HAP-1 (cell line): Measurements from ENCODE around the gene UBB.

Source experiments
- DNase-seq, 2 experiments: peaks; one replicate each; pipeline ENCODE4 v3.0.0-alpha.2; 2016 to 2020; ENCODE audit warnings: low spot score in 2 of 2
- H3K27me3 ChIP-seq: fragments of 250-450 bp; sonication (Bioruptor Pico); 2 replicates; pipeline ENCODE4 v1.5.1; 2020; ENCODE audit warnings: low read depth, mild to moderate bottlenecking, moderate library complexity
- H3K36me3 ChIP-seq: fragments of 250-450 bp; sonication (Bioruptor Pico); replicated peaks from 2 replicates; pipeline ENCODE4 v1.5.1; 2020; ENCODE audit warnings: mild to moderate bottlenecking
- H3K4me1 ChIP-seq: fragments of 250-450 bp; sonication (Bioruptor Pico); 2 replicates; pipeline ENCODE4 v1.5.1; 2020; ENCODE audit warnings: mild to moderate bottlenecking
- H3K4me3 ChIP-seq: fragments of 250-450 bp; sonication (Bioruptor Pico); 2 replicates; pipeline ENCODE4 v1.5.1; 2020; ENCODE audit warnings: mild to moderate bottlenecking, moderate library complexity
- H3K9me3 ChIP-seq: fragments of 250-450 bp; sonication (Bioruptor Pico); 2 replicates; pipeline ENCODE4 v1.5.1; 2020; ENCODE audit warnings: mild to moderate bottlenecking, moderate library complexity
- in situ Hi-C: fragments of 300-500 bp; cut with MboI; formaldehyde crosslinking; loops from 3 replicates; pipeline ENCODE4 v1.14.3; 2020; ENCODE audit warnings: low sequenced_read_pairs, inconsistent platforms, mixed read lengths

The UBB gene

GRCh38 chr17:16353317-16354174 lies 27.3 kb upstream of the UBB start, which contains the start of gene CENPV:
Gene CENPV (minus strand): TSS chr17:16353469. CDS start chr17:16353436, 33 bp downstream.
- H3K36me3 ChIP-seq = peaks cover 18% of the 10 kb centered on the region
- H3K4me3 ChIP-seq = peak within 1 kb of the TSS; percentile 78
- peaks cover 27% of the 10 kb centered on the region for H3K4me1 ChIP-seq
- DNase-seq = peak; percentile 57 to 79
- in situ Hi-C loops = no loop called here
- no peaks in the 10 kb centered on the region for H3K27me3 ChIP-seq
- no peaks in the 10 kb centered on the region for H3K9me3 ChIP-seq

GRCh38 chr17:16354585-16354984 lies 26.3 kb upstream of the UBB start:
- no peaks in the 10 kb centered on the region for H3K27me3 ChIP-seq
- in situ Hi-C loops = no loop called here
- no peak for DNase-seq
- H3K4me1 ChIP-seq = peaks cover 23% of the 10 kb centered on the region
- peaks cover 8% of the 10 kb centered on the region for H3K36me3 ChIP-seq
- no peak overlapping the region for H3K4me3 ChIP-seq
- no peaks in the 10 kb centered on the region for H3K9me3 ChIP-seq

GRCh38 chr17:16358394-16358793 lies 22.5 kb upstream of the UBB start:
- H3K4me1 ChIP-seq = peaks cover 5% of the 10 kb centered on the region
- no peaks in the 10 kb centered on the region for H3K36me3 ChIP-seq
- DNase-seq = no peak
- no peaks in the 10 kb centered on the region for H3K9me3 ChIP-seq
- no peak overlapping the region for H3K4me3 ChIP-seq
- in situ Hi-C loops = no loop called here
- H3K27me3 ChIP-seq = no peaks in the 10 kb centered on the region

- in situ Hi-C loops = loop anchor here (10.0 kb wide), 1 partner anchor 163 kb away; no protein-coding TSS in a partner anchor
- Histone ChIP-seq H3K4me3 (no peak overlapping the region), H3K27me3 (no peaks in the 10 kb centered on the region), H3K36me3 (no peaks in the 10 kb centered on the region), H3K4me1 (peaks cover 6% of the 10 kb centered on the region), H3K9me3 (no peaks in the 10 kb centered on the region)
- DNase-seq = no peak
These were observed 19.0 kb upstream of the UBB start for GRCh38 chr17:16361874-16362273.

GRCh38 chr17:16363749-16364536 lies 16.9 kb upstream of the UBB start:
- peak; percentile 92 to 95 for DNase-seq
- no peaks in the 10 kb centered on the region for H3K36me3 ChIP-seq
- no peaks in the 10 kb centered on the region for H3K27me3 ChIP-seq
- peaks cover 6% of the 10 kb centered on the region for H3K4me1 ChIP-seq
- H3K4me3 ChIP-seq = no peak overlapping the region
- H3K9me3 ChIP-seq = no peaks in the 10 kb centered on the region
- in situ Hi-C loops = loop anchor here (10.0 kb wide), 1 partner anchor 161 kb away; no protein-coding TSS in a partner anchor

- no peaks in the 10 kb centered on the region for H3K9me3 ChIP-seq
- in situ Hi-C loops = loop anchor here (10.0 kb wide), 1 partner anchor 160 kb away; no protein-coding TSS in a partner anchor
- peaks cover 6% of the 10 kb centered on the region for H3K4me1 ChIP-seq
- no peaks in the 10 kb centered on the region for H3K36me3 ChIP-seq
- DNase-seq = no peak
- H3K4me3 ChIP-seq = no peak overlapping the region
- H3K27me3 ChIP-seq = no peaks in the 10 kb centered on the region
These were observed 16.3 kb upstream of the UBB start for GRCh38 chr17:16364625-16365024.

- H3K9me3 ChIP-seq = no peaks in the 10 kb centered on the region
- no peaks in the 10 kb centered on the region for H3K36me3 ChIP-seq
- no peak overlapping the region for H3K4me3 ChIP-seq
- H3K27me3 ChIP-seq = no peaks in the 10 kb centered on the region
- no peaks in the 10 kb centered on the region for H3K4me1 ChIP-seq
- no peak for DNase-seq
- in situ Hi-C loops = no loop called here
These were observed 9.1 kb upstream of the UBB start for GRCh38 chr17:16371742-16372141.

- no peaks in the 10 kb centered on the region for H3K36me3 ChIP-seq
- no peaks in the 10 kb centered on the region for H3K27me3 ChIP-seq
- H3K9me3 ChIP-seq = no peaks in the 10 kb centered on the region
- DNase-seq = no peak
- in situ Hi-C loops = no loop called here
- no peaks in the 10 kb centered on the region for H3K4me1 ChIP-seq
- H3K4me3 ChIP-seq = no peak overlapping the region
These were observed 6.5 kb upstream of the UBB start for GRCh38 chr17:16374146-16374938.

GRCh38 chr17:16377941-16378341 lies 3.0 kb upstream of the UBB start:
- in situ Hi-C loops = no loop called here
- H3K36me3 ChIP-seq = no peaks in the 10 kb centered on the region
- no peaks in the 10 kb centered on the region for H3K9me3 ChIP-seq
- H3K4me3 ChIP-seq = no peak overlapping the region
- DNase-seq = no peak
- no peaks in the 10 kb centered on the region for H3K27me3 ChIP-seq
- H3K4me1 ChIP-seq = no peaks in the 10 kb centered on the region

GRCh38 chr17:16378636-16379282 lies 2.1 kb upstream of the UBB start:
- Histone ChIP-seq H3K4me1 (no peaks in the 10 kb centered on the region), H3K36me3 (no peaks in the 10 kb centered on the region), H3K27me3 (no peaks in the 10 kb centered on the region), H3K4me3 (no peak overlapping the region), H3K9me3 (no peaks in the 10 kb centered on the region)
- in situ Hi-C loops = no loop called here
- no peak for DNase-seq

GRCh38 chr17:16379654-16380053 lies 1.2 kb upstream of the UBB start:
- Histone ChIP-seq H3K4me3 (no peak overlapping the region), H3K27me3 (no peaks in the 10 kb centered on the region), H3K9me3 (no peaks in the 10 kb centered on the region), H3K4me1 (no peaks in the 10 kb centered on the region), H3K36me3 (no peaks in the 10 kb centered on the region)
- in situ Hi-C loops = no loop called here
- DNase-seq = no peak

- no peaks in the 10 kb centered on the region for H3K4me1 ChIP-seq
- in situ Hi-C loops = no loop called here
- H3K4me3 ChIP-seq = no peak overlapping the region
- no peaks in the 10 kb centered on the region for H3K27me3 ChIP-seq
- DNase-seq = no peak
- no peaks in the 10 kb centered on the region for H3K36me3 ChIP-seq
- no peaks in the 10 kb centered on the region for H3K9me3 ChIP-seq
These were observed 567 bp downstream of the UBB start for GRCh38 chr17:16381496-16381820.

GRCh38 chr17:16383216-16383615 lies 2.3 kb downstream of the UBB start:
- Histone ChIP-seq H3K9me3 (no peaks in the 10 kb centered on the region), H3K27me3 (no peaks in the 10 kb centered on the region), H3K4me3 (no peak overlapping the region), H3K4me1 (no peaks in the 10 kb centered on the region), H3K36me3 (no peaks in the 10 kb centered on the region)
- in situ Hi-C loops = no loop called here
- DNase-seq = no peak
